HG03558 (cell line): Measurements from ENCODE around the gene MTHFR.
"Not testable (repeated sequence)": the region's sequence is repeated elsewhere in the genome, so short reads cannot be mapped to it uniquely, and the experiment has no call there.

Source experiments
- ATAC-seq: cut with Tn5 transposase; IDR thresholded peaks from one replicate; pipeline ENCODE4 v1.9.1; 2021; ENCODE audit warnings: moderate number of reproducible peaks; ENCODE audit not compliant: unreplicated experiment; ENCODE audit errors: extremely low read depth

Gene MTHFR

GRCh38 chr1:11833900-11834299 is 28.1 kb upstream of the MTHFR start:
- no peak for ATAC-seq

DNA sequence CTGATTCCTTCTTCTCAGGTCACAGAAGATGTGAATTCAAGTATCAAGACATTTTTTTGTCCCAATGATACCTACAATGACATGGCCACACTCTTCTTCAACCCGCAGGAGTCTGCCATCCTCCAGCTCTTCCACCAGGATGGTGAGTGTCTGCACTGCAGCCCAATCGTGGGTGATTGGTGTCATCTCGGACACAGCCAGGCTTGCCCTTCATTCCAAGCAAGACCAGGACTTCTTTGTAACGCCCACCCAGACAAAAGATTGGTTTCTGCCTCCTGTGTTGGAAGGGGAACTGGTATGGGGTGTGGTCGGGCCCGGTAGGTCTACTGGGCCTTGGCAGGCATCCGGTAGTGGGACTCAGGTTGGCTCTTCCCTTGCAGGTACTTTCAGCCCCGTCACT is 27.7 kb upstream of the MTHFR start:
- no peak for ATAC-seq

GRCh38 chr1:11831945-11832725 is 26.4 kb upstream of the MTHFR start:
- ATAC-seq = no peak

DNA sequence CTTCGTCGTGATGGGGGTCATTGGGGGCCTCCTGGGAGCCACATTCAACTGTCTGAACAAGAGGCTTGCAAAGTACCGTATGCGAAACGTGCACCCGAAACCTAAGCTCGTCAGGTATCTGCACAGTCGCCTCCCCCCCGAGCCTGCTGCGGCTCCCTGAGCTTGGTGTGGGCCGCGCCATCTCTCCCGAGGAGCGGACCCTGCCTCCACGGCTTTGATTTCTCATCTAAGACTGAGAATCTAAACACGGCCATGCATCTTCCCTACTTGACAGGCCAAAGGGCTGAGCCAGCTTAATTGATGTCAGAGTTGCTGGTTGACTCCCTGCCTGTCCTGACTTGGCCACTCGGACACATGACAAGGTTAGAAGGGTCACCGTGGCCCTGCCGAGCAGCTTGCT is 22.7 kb upstream of the MTHFR start:
- ATAC-seq = no peak

GRCh38 chr1:11826946-11827345 is 21.2 kb upstream of the MTHFR start:
- ATAC-seq = no peak

- no peak for ATAC-seq
Measured at GRCh38 chr1:11825131-11825530, 19.4 kb upstream of the MTHFR start.

GRCh38 chr1:11823366-11824137 is 17.8 kb upstream of the MTHFR start:
- no peak for ATAC-seq

DNA sequence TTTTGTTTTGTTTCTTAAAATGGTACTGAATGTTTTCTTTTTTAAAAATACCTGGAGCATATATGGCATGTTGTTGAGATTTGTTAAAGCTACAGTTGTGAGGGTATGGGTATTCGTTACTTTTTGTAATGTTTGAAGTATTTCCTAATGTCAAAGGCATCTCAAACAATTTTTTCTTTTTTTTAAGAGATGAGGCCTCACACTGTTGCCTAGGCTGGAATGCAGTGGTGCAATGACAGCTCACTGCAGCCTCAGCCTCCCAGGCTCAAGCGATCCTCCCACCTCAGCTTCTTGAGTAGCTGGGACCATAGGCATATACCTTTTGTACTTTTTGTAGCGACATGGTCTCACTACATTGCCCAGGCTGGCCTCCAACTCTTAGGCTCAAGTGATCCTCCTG is 16.3 kb upstream of the MTHFR start:
- ATAC-seq = no peak

- ATAC-seq = no peak
Measured at GRCh38 chr1:11817192-11817591, 11.4 kb upstream of the MTHFR start.

DNA sequence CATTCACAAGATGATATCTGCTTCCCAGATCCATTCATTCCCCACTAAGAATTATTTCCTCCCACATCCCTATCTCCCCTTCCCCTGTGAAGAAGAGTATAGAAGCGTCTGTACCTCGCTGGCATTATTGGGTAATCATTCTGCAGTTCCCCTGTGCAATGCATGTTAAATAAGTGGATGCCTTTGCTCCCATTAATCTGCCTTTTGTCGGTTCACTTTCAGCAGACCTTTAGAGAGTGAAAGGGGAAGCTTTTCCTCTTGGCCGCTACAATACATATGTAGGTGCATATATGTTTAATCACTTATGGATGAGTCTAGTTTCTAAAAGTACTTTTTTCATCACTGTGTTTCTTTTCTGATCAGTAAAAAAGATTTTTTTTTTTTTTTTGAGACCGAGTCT is 7.3 kb upstream of the MTHFR start:
- ATAC-seq = no peak

- ATAC-seq = no peak
Measured at GRCh38 chr1:11807133-11807532, 1.4 kb upstream of the MTHFR start.

- ATAC-seq = peak; percentile 15
Measured at GRCh38 chr1:11806307-11806936, 658 bp upstream of the MTHFR start.

- ATAC-seq = no peak
Measured at GRCh38 chr1:11804666-11805421, 920 bp downstream of the MTHFR start.

DNA sequence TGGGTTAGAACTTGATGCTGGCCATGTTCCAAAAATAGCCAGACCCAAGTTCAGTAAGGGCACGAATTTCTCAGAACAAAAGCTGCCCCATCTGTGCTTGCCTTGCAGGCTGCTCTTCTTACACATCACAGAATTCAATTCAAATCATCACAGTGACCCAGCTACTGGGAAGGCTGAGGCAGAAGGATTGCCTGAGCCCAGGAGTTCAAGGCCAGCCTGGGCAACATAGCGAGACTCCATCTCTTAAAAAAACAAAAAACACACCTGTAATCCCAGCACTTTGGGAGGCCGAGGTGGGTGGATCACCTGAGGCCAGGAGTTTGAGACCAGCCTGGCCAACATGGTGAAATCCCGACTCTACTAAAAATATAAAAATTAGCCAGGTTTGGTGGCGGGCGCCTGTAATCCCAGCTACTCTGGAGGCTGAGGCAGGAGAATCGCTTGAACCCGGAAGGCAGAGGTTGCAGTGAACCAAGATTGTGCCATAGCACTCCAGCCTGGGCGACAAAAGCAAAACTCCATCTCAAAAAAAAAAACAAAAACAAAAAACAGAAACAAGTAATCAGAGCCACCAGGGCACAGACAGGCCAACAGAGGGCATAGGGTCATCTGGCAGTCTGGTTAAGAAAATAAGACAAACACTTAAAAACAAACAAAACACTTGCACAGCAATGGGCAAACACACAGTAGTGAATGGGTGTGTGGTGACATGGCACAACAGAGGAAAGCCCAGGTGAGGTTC is 1.7 kb downstream of the MTHFR start:
- ATAC-seq = not testable (repeated sequence)

GRCh38 chr1:11802973-11803885 is 2.5 kb downstream of the MTHFR start:
- no peak for ATAC-seq

DNA sequence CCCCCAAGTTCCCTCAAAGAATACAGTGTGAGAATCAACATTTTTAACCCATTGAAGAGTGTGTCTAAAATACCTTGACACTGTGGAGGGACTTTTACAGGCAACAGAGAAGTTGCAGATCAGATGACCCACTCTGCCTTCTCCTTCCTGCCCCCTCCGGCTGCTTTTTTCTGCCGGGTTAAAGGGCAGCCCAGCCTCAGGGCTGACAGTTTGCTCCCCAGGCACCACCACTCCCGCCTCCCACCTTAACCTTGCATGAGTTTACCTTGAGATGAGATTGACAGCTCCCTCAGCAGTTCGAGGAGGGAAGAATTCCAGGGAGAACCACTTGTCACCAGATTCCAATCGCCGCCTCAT is 3.2 kb downstream of the MTHFR start:
- no peak for ATAC-seq

GRCh38 chr1:11800756-11801433 is 4.9 kb downstream of the MTHFR start:
- no peak for ATAC-seq

DNA sequence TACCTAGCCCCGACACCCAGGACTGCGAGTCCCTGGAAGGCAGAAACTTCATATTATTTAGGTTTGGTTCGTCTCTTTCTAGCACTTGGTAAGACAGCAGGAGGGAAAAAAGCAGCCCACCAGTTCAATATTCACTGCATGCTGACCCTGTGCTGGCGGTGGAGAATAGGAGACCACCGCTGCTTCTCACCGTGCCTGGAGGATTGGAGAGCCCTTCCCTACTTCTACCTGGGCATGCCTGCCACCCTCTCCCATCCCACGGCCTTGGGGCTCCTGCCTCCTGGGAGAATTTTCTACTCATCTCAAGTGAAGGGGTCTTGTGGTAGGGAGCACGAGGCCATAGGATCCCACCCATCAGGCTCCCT is 5.4 kb downstream of the MTHFR start:
- no peak for ATAC-seq
